Fibroblast of gingiva (primary cell): Measurements from ENCODE around the gene DOC2A.

Source experiments
- DNase-seq: peaks from one replicate; pipeline ENCODE4 v3.0.0-alpha.2; 2011; ENCODE audit warnings: low read depth

Gene DOC2A

DNA sequence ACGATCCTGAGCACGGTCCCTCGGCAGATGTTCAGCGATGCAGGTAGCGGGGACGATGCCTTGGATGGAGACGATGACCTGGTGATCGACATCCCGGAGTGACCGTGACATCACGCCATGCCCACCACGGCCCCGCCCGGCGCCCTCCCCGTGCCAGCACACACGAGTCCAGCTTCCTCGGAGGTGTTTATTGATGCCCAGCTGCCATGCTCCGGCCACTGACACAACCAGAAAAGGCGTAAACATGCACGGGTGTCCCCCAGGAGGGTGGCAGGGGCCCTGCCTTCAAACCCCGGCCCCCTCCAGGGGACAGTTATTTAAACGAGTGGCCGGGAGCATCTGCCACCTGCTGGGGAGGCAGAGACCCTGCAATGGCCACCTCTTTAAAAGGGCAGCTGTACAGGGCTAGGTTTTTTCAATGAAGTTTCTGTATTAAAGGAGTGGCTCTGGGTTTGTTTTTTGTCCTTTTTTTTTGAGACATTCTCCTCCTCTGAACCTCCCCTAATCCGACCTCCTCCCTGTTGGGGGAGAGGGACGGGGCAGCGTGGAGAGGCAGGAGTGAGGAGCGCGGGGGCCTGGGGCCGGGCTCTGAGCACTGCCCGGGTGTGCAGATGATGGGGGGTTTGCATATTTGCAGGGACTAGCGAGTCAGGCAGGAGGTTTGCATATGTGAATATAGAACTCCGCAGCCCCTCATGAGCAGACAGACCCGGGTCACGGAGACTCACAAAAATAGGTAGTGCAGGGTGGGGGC lies 5.3 kb downstream of the DOC2A start:
- peak; percentile 22 for DNase-seq

GRCh38 chr16:30004811-30005242 lies 6.0 kb downstream of the DOC2A start:
- DNase-seq, result no peak

DNA sequence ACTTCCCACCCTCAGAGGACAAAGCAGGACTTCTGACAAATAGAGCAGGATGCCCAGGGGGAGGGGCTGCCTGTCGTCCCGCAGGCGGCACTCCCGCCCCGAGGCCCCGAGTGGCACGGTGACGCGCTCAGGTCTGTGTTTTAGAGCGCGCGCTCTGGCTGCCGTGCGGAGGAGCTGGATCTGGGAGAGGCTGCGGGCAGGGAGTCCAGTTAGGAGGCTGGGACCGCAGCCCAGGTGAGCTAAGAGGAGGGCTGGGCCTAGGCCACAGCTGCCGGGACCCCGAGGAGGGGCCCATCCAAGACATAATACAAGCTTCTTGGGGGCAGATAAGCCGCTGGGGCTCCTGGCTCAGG lies 6.4 kb downstream of the DOC2A start:
- DNase-seq, result no peak

- no peak for DNase-seq
Measured at GRCh38 chr16:30003670-30004423, 7.0 kb downstream of the DOC2A start.

DNA sequence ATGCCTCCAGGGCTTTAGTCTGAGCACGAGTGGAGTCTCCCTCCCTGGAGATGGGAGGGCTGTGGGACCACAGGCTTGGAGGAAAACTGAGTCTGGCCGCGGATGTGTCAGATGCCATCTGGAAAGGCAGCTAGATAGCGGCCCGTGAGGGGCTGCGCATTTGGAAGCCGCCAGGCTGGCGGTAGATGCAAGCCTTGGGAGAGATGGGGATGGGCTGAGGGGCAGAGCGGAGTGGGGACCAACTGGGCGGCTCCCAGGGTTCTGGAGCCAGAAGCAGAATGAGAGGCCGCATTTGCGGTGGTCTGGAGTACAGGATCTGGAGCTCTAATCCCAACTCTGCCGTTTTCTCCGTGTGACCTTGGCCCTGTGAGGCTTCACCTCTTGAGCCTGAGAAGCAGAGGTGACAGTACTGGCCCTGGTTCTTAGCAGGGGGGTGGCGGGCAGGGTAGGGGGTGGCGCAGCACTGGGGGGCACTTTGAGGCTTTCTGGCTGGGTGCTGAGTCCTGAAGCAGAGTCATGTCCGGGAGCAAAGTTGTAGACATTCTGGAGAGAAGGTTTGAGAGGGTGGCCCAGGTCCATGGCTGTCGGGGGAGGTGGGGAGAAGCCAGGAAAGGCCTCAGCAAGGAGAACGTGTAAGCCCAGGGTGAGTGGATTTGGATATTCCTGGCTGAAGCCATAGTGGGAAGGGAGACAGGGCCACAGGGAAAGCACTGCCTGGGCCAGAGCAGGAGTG lies 8.0 kb downstream of the DOC2A start:
- DNase-seq, result no peak

DNA sequence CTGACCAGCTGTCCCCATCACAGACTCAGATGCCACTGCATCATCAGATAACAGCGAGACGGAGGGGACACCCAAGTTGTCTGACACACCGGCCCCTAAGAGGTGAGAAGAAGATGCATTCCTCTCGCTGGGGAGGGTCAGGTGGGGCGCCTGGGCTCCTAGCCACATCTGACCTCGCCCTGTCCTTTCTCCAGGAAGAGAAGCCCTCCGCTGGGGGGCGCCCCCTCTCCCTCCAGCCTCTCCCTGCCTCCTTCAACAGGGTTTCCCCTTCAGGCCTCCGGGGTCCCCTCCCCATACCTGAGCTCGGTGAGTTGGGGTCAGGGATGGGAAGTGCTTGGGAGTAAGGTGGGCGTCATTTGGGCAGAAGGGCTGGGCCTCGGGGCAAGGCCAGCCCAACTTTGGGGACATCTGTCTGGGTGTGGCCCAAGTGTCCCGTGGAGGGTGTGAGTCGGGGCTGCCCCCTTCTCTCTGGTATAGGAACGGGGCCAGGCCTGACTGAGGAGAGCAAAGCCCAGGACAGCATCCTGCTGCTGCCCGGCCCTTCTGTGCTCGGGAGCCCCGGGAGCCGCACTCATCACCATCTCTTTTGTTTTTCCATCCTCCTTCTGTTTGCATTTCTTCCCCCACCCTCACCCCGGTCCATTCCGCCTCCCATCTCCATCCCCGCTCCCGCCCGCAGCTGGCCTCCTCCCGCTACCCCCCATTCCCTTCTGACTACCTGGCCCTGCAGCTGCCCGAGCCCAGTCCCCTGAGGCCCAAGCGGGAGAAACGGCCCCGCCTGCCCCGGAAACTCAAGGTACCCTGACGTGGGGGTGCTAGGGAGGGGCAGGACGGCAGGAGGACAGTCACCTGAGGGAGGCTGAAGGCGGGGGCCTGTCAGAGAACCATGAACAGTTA lies 9.8 kb downstream of the DOC2A start:
- no peak for DNase-seq

- no peak for DNase-seq
Measured at GRCh38 chr16:29999605-30000004, 11.2 kb downstream of the DOC2A start.

DNA sequence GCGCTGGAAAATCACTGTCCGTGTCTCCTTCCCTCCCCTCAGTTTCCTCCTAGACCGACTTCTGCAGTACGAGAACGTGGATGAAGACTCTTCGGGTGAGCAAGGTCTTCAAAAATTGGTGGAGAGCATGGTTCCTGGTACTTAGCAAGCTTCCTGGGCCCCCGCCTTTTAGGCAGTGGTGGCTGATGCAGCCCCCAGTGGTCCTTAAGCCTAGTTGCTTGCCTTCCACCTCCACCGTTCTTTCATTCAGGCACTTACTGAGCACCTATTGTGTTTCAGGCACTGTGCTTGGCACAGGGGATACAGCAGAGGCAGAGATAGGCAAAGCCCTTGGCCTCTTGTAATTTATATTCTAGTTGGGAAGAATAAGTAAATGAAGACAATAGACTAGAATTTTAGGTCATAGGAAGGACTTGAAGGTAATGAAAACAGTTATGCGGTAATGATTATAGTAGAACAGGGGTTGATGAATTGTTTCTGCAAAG lies 14.0 kb downstream of the DOC2A start:
- no peak for DNase-seq

DNA sequence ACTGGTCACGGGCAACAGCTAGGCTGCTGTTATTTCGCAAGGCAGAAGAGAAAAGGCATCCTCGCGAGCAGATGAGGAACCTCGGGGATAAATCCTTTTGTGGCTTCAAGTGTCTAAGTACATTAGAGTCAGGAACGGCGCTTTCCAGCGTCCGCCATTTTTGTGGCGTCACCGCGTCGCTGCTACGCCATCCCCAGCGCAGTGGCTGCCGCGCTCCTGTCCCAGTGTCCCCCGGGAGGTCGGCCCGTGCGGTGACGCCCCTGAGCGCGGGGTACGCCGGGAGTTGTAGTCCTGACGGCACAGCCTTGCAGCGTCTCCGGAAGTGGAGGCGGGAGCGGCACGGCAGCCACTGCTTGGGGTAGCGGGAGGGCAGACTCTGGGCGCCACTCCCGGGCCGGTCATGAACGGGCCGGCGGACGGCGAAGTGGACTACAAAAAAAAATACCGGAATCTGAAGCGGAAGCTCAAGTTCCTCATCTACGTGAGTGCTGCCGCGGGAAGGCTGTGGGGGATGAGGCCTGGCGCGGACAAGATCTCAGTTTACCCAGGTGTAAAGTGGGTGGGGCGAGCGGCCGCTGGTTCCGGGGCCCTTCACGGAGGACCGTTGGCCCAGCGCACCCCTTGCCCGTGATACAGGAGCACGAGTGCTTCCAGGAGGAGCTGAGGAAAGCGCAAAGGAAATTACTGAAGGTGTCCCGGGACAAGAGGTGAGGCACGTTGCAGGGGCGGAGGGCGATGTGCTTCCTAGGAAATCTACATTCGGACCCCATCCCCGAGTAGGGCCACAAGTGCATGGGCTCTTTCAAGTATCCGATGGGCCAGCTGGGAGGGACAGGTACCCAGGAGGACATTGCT lies 14.7 kb downstream of the DOC2A start, which contains the start of gene INO80E:
Gene INO80E, plus strand, starts transcription at position 331 of the 855 bp plus-strand sequence. Its CDS starts 70 bp downstream, at position 401.
- DNase-seq, result peak; percentile 93

GRCh38 chr16:29995324-29995910 lies 15.4 kb downstream of the DOC2A start, which contains the start of gene HIRIP3:
Gene HIRIP3 (minus strand): TSS chr16:29995617. CDS start chr16:29995605, 12 bp downstream.
- DNase-seq, result peak; percentile 67

DNA sequence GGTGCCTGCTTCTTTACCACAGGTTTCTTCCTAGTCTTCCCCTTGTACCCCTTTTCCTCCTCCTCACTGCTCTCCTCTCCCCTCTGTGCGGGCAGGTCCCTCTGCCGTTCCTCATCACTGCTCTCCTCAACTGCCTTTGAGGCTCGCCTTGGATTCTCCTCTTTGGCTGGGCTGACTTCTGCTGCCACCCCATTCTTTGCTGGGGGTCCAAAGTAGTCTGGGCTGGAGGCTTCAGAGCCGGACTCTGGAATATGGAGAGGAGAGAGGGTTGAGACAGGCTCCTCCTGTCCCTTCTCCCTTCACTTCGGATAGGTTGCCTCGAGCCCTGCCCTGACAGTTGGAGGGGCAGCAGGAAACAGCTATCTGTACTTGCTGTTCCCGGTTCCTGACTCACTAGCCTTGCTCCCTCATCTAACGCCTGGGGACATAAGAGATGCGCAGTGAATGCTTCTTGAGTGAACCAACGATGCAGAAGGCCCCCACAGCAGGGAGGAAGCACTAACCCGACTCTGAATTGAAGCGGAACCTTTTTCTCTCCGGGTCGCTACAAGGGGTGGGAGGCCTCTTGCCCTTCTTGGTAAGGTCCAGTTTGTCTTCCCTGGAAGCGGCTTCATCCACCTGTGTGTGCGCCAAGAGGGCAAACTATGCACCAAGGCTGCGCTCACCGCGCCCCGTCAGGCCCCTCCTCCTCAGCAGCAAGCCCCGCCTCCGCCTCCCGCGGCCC lies 16.1 kb downstream of the DOC2A start:
- DNase-seq, result peak; percentile 44

- no peak for DNase-seq
Measured at GRCh38 chr16:29993903-29994599, 16.8 kb downstream of the DOC2A start.

DNA sequence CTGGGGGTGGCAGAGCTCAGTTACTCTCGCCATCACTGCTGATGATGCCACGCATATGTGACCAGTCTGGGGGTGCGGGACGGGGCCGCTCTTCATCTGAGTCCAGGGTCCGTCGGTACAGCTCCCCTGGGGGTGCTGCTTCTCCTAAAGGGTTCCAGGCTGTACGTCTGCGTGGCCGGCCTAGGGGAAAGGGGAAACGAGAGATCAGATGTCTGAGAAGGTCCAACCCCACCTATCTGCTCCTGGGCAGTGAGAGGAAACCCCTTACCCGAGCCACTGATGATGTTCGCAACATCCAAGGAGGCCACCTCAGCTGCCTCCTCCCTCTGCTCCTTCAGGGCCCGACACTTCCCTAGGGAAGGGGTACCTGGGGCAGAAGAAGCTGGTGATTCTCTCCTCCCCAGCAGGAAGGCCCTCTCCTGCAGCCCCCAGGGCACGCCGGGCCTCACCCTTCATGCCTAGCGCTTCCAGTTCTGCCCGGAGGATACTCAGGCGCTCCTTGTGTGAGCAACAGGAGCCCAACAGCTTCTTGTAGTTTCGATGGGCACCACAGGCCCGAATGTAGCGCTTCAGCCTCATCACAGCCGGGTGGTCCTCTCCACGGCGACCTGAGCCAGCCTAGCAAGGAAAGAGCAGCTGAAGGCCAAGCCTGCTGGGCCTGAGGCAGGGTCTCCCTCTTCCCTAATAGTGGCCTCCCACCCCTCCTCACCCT lies 17.5 kb downstream of the DOC2A start:
- no peak for DNase-seq

GRCh38 chr16:29992344-29992967 lies 18.4 kb downstream of the DOC2A start:
- DNase-seq, result peak; percentile 33

- DNase-seq, result no peak
Measured at GRCh38 chr16:29991571-29991904, 19.3 kb downstream of the DOC2A start.

DNA sequence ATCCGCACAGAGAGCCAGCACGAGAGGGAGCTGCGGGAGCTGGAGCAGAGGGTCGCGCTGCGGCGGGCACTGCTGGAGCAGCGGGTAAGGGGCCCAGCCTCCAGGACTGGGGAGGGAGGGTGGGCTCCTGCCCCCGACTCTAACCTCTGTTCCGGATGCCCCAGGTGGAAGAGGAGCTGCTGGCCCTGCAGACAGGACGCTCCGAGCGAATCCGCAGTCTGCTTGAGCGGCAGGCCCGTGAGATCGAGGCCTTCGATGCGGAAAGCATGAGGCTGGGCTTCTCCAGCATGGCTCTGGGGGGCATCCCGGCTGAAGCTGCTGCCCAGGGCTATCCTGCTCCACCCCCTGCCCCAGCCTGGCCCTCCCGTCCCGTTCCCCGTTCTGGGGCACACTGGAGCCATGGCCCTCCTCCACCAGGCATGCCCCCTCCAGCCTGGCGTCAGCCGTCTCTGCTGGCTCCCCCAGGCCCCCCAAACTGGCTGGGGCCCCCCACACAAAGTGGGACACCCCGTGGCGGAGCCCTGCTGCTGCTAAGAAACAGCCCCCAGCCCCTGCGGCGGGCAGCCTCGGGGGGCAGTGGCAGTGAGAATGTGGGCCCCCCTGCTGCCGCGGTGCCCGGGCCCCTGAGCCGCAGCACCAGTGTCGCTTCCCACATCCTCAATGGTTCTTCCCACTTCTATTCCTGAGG lies 19.8 kb downstream of the DOC2A start:
- DNase-seq, result no peak

GRCh38 chr16:29990034-29990433 lies 20.8 kb downstream of the DOC2A start:
- no peak for DNase-seq
